CD14-positive monocyte (primary cell): ENCODE data around the gene CNPPD1. TPM values are rescaled to one million over a fixed set of nuclear protein-coding genes. Genes with fewer than 3 reads are reported as not detected.

Experiments used
- DNase-seq, 3 donors: peaks; one replicate each; pipeline ENCODE4 v3.0.0-alpha.2; 2011 to 2022
- H2AFZ ChIP-seq: 2 replicates; pipeline ENCODE4 v1.6.0; 2012; ENCODE audit warnings: mild to moderate bottlenecking, low read depth, low read length, inconsistent platforms; ENCODE audit not compliant: insufficient read depth, poor library complexity, severe bottlenecking
- H3K27ac ChIP-seq, 2 donors: 1 replicate in 1 of 2; 2 replicates in 1 of 2; pipeline ENCODE4 v1.5.1; 2012 to 2013; ENCODE audit warnings: low read length in 2 of 2, control low read depth in 1 of 2, inconsistent platforms in 1 of 2, low read depth in 1 of 2, mild to moderate bottlenecking in 1 of 2
- H3K27me3 ChIP-seq, 2 donors: one replicate each; pipeline versions ENCODE4 v1.6.0 to v1.6.1; 2011 to 2013; ENCODE audit warnings: low read length in 2 of 2; ENCODE audit not compliant: control insufficient read depth in 2 of 2, insufficient read depth in 2 of 2
- H3K36me3 ChIP-seq, 2 donors: replicated peaks in 1 of 2; 1 replicate in 1 of 2; 2 replicates in 1 of 2; pipeline versions ENCODE4 v1.5.1 to v1.6.1; 2012 to 2013; ENCODE audit warnings: low read length in 2 of 2, control low read depth in 1 of 2, inconsistent platforms in 1 of 2, mild to moderate bottlenecking in 1 of 2; ENCODE audit not compliant: insufficient read depth in 2 of 2, control insufficient read depth in 1 of 2
- H3K4me1 ChIP-seq, 2 donors: 1 replicate in 1 of 2; 2 replicates in 1 of 2; pipeline versions ENCODE4 v1.5.1 to v1.6.1; 2012 to 2013; ENCODE audit warnings: low read length in 2 of 2, control low read depth in 1 of 2, inconsistent platforms in 1 of 2, mild to moderate bottlenecking in 1 of 2, moderate library complexity in 1 of 2; ENCODE audit not compliant: insufficient read depth in 2 of 2, control insufficient read depth in 1 of 2
- H3K4me2 ChIP-seq: replicated peaks from 2 replicates; pipeline ENCODE3; 2012; ENCODE audit warnings: low read length, moderate library complexity, mild to moderate bottlenecking; ENCODE audit not compliant: poor library complexity, severe bottlenecking; ENCODE audit errors: extremely low read depth
- H3K4me3 ChIP-seq, 3 experiments: fragments of 200-600 bp in 1 of 3; sonication (generic) in 1 of 3; replicated peaks in 1 of 3; 1 replicate in 2 of 3; 2 replicates in 1 of 3; pipeline ENCODE4 v1.5.1; 2011 to 2013; ENCODE audit warnings: low read length in 3 of 3, mild to moderate bottlenecking in 3 of 3, control low read depth in 2 of 3, low read depth in 2 of 3, inconsistent platforms in 1 of 3, moderate library complexity in 1 of 3
- H3K79me2 ChIP-seq: 2 replicates; pipeline ENCODE4 v1.6.0; 2012; ENCODE audit warnings: mild to moderate bottlenecking, control low read depth, inconsistent platforms, low read length, moderate library complexity; ENCODE audit not compliant: insufficient read depth
- H3K9ac ChIP-seq: 2 replicates; pipeline ENCODE4 v1.6.0; 2017; ENCODE audit warnings: low read length, mild to moderate bottlenecking; ENCODE audit not compliant: insufficient read depth, poor library complexity, severe bottlenecking
- H3K9me3 ChIP-seq, 2 donors: replicated peaks in 1 of 2; 1 replicate in 1 of 2; 2 replicates in 1 of 2; pipeline versions ENCODE4 v1.5.1 to v1.6.1; 2012 to 2013; ENCODE audit warnings: low read length in 2 of 2, control low read depth in 1 of 2; ENCODE audit not compliant: control insufficient read depth in 1 of 2, insufficient read depth in 1 of 2
- H4K20me1 ChIP-seq: 2 replicates; pipeline ENCODE4 v1.6.0; 2012; ENCODE audit warnings: mild to moderate bottlenecking, low read length, control low read depth, moderate library complexity; ENCODE audit not compliant: insufficient read depth
- H3K27ac Mint-ChIP-seq, 7 donors: one replicate each; pipeline ENCODE4 v1.8.0; 2020; ENCODE audit warnings: mild to moderate bottlenecking in 7 of 7, mixed read lengths in 7 of 7, moderate library complexity in 6 of 7, inconsistent platforms in 2 of 7
- H3K27me3 Mint-ChIP-seq, 3 donors: one replicate each; pipeline ENCODE4 v1.8.0; 2021 to 2022; ENCODE audit warnings: low read depth in 3 of 3, mild to moderate bottlenecking in 3 of 3, mixed read lengths in 3 of 3, moderate library complexity in 3 of 3, inconsistent platforms in 1 of 3
- H3K36me3 Mint-ChIP-seq, 2 donors: one replicate each; pipeline ENCODE4 v1.8.0; 2020; ENCODE audit warnings: mixed read lengths in 2 of 2, inconsistent platforms in 1 of 2, mild to moderate bottlenecking in 1 of 2
- H3K4me1 Mint-ChIP-seq: one replicate; pipeline ENCODE4 v1.8.0; 2020; ENCODE audit warnings: mild to moderate bottlenecking, mixed read lengths
- H3K4me3 Mint-ChIP-seq, 2 donors: one replicate each; pipeline ENCODE4 v1.8.0; 2020; ENCODE audit warnings: mild to moderate bottlenecking in 2 of 2, mixed read lengths in 2 of 2, moderate library complexity in 1 of 2
- H3K9me3 Mint-ChIP-seq, 7 donors: one replicate each; pipeline ENCODE4 v1.8.0; 2020 to 2022; ENCODE audit warnings: mixed read lengths in 7 of 7, mild to moderate bottlenecking in 6 of 7, moderate library complexity in 6 of 7, inconsistent platforms in 2 of 7
- WGBS: methylation state at CpG from one replicate; pipeline ENCODE4 v1.1.5; 2013; ENCODE audit warnings: missing lambda C conversion rate; ENCODE audit not compliant: insufficient coverage; 5-methylcytosine and 5-hydroxymethylcytosine counted together
- intact Hi-C, 2 donors: fragments of 100-400 bp; cut with micrococcal nuclease; formaldehyde crosslinking; loops; one replicate each; pipeline versions ENCODE4 v1.15.0 to v1.15.1; 2023
- polyA plus RNA-seq, 3 donors: library from polyadenylated mRNA; depleted of rRNA in 1 of 3; unstranded in 2 of 3; stranded (reverse) in 1 of 3; fragments of 300-500 nt in 2 of 3; fragments of >200 nt in 1 of 3; fragmentation: Illumina TruSeq in 2 of 3; gene quantifications; 1 replicate in 2 of 3; 2 replicates in 1 of 3; pipeline ENCODE4 v1.2.3, GENCODE V29; 2012 to 2021
- TF ChIP-seq, protein P1 (sequence below): fragments of 200-600 bp; IDR thresholded peaks from one replicate; pipeline ENCODE4 v1.8.0; 2022; ENCODE audit warnings: antibody characterized with exemption, mild to moderate bottlenecking

CNPPD1 gene
- polyA plus RNA-seq, 3 donors: 68.8 to 109 (median 71.3) TPM

DNA sequence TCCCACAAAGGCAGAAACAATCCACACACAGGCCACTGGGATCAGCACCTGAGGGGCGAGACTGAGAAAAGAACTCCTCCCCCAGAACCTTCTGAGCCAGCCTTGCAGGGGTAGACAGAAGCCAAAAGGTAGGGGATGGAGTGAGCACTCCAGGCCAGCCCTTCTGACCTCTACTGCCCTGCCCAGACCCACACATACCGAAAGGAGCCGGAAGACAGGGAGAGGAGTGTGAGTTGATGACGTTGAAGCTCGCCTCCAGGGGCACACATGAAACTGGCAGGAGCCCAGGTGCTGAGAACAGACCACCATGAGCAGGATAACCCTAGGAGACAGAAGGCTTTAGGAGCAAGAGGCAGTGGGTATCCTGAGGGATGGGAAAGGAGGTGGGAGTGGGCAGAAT, 8.7 kb downstream of the CNPPD1 start:
- DNase-seq: no peak
- no peak overlapping the region for H3K27ac Mint-ChIP-seq
- no peaks in the 10 kb centered on the region for H3K27me3 ChIP-seq
- peaks cover 31 to 37% of the 10 kb centered on the region in 2 donors for H3K36me3 Mint-ChIP-seq
- no peak overlapping the region for H2AFZ ChIP-seq
- H3K4me1 Mint-ChIP-seq: peaks cover 15% of the 10 kb centered on the region
- no peak overlapping the region for H3K27ac ChIP-seq
- no peaks in the 10 kb centered on the region for H3K9me3 Mint-ChIP-seq
- no peak overlapping the region for H3K4me3 ChIP-seq
- intact Hi-C loops: loop anchor here in 1 of 2 donors (10.0 kb wide), 1 partner anchor 327 kb away; the partner anchor contains the start of gene GMPPA
- H4K20me1 ChIP-seq: peaks cover 22% of the 10 kb centered on the region
- H3K36me3 ChIP-seq: peaks cover 13 to 20% of the 10 kb centered on the region in 2 donors
- H3K9ac ChIP-seq: no peak overlapping the region
- WGBS: 80% methylated on average over 2 of the region's 5 CpGs
- no peaks in the 10 kb centered on the region for H3K79me2 ChIP-seq
- H3K4me3 Mint-ChIP-seq: no peak overlapping the region
- H3K4me2 ChIP-seq: no peak overlapping the region
- H3K4me1 ChIP-seq: no peaks in the 10 kb centered on the region
- peaks cover 0 to 9% (median 2%) of the 10 kb centered on the region in 3 donors for H3K27me3 Mint-ChIP-seq
- H3K9me3 ChIP-seq: no peaks in the 10 kb centered on the region
- TF ChIP-seq, protein P1, sequence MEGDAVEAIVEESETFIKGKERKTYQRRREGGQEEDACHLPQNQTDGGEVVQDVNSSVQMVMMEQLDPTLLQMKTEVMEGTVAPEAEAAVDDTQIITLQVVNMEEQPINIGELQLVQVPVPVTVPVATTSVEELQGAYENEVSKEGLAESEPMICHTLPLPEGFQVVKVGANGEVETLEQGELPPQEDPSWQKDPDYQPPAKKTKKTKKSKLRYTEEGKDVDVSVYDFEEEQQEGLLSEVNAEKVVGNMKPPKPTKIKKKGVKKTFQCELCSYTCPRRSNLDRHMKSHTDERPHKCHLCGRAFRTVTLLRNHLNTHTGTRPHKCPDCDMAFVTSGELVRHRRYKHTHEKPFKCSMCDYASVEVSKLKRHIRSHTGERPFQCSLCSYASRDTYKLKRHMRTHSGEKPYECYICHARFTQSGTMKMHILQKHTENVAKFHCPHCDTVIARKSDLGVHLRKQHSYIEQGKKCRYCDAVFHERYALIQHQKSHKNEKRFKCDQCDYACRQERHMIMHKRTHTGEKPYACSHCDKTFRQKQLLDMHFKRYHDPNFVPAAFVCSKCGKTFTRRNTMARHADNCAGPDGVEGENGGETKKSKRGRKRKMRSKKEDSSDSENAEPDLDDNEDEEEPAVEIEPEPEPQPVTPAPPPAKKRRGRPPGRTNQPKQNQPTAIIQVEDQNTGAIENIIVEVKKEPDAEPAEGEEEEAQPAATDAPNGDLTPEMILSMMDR: no peak

DNA sequence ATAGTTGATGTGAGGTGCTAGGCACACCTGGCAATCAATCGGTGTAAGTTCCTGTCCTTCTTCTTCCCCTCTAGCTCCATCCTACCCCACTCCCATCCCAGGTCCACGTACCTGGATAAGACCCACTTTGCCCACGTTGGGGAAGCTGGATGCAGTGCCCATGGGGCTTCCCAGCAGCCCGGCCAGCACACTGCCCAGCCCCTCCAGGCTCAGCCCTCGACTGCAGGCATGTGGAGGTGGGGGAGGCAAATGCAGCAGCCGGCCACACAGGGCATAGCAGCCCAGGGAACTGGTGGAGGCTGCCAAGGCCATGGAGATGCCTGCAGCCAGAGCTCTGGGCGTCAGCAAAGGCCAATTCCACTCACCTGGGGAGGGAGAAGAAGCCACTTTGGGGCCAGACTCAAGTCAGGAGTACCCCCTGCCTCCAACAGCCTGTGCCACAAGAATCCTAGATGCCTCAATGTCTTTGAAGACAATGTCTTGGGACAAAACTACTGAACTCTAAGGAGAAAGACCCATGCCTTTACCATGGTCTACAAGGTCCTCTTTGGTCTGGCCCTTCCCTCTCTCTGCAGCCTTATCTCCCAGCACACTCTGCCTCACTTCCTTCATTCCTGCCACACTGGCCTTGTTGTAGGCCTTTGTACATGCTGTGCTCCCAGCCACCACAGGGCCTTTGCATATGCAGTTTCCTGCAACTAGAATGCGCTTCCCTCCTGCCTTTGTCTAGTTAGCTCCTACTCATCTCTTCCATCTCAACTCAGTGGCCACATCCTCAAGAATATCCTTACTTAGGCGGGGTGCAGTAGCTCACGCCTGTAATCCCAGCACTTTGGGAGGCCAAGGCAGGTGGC, 11.4 kb downstream of the CNPPD1 start:
- H3K4me1 ChIP-seq: peaks cover 7 to 10% of the 10 kb centered on the region in 2 donors
- Mint-ChIP-seq H3K36me3 (peaks cover 15 to 16% of the 10 kb centered on the region in 2 donors), H3K4me3 (no peak overlapping the region), H3K4me1 (peaks cover 10% of the 10 kb centered on the region), H3K27ac (peak overlapping the region in 1 of 7 donors; percentile 32), H3K27me3 (peaks cover 0 to 9% (median 2%) of the 10 kb centered on the region in 3 donors), H3K9me3 (no peaks in the 10 kb centered on the region)
- DNase-seq: no peak
- no peaks in the 10 kb centered on the region for H4K20me1 ChIP-seq
- TF ChIP-seq, protein P1: no peak
- no peaks in the 10 kb centered on the region for H3K79me2 ChIP-seq
- no peaks in the 10 kb centered on the region for H3K9me3 ChIP-seq
- WGBS: 91% methylated on average over 6 of the region's 10 CpGs
- H2AFZ ChIP-seq: no peak overlapping the region
- no peak overlapping the region for H3K4me3 ChIP-seq
- no peak overlapping the region for H3K9ac ChIP-seq
- no peaks in the 10 kb centered on the region for H3K36me3 ChIP-seq
- no peak overlapping the region for H3K27ac ChIP-seq
- no peaks in the 10 kb centered on the region for H3K27me3 ChIP-seq
- H3K4me2 ChIP-seq: no peak overlapping the region
- intact Hi-C loops: loop anchor here in 1 of 2 donors (10.0 kb wide), 1 partner anchor 330 kb away; the partner anchor contains the start of gene GMPPA
